ENCODE measurements around the gene ALDH3A1.

The ALDH3A1 gene

DNA sequence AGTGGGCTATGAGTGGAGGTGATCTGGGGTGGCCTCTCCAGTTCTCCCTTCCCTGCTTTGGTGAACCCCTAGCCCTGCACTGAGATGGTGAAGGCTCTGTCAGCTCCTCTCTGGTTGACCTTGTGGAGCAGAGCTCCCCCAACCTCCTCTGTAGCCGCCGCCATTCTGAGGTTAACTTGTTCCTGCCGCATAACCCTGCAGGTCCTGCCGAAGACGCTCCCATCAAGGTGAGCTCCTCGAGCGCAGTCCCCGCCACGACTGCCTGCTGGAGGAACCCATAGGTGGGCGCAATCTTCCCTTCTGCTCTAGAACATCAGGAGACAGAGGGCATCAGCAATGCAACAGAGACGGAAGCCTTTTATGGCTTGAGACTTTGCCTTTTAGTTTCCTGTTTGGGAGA is 16.5 kb downstream of the ALDH3A1 start:
- DNase-seq (ENCODE audit: low read depth), result no peak
- TF ChIP-seq CTCF (conservative IDR thresholded peaks at IDR 0.05; ENCODE audit: low read length), result no peak
- H3K4me3 ChIP-seq (ENCODE audit: low read length), result no peak overlapping the region

DNA sequence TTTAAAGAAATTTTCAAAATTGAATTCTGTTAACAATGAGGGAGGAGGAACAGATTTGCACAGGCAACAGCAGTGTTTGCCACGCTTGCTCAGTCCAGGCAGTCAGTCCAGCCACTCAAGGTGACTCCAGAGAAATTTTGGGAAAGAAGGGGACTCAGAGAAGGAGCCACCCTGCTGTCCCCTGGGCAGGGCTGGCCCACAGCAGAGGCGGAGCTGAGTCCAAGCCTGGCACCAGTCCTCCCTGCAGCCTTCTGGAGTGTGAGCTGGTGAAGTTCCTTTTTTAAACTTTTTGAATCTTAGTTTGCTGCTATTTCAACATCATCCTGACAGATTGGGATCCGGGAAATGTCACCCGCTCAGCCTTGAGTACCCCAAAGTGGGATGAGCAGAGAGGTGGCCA is 17.3 kb downstream of the ALDH3A1 start:
- no peak for TF ChIP-seq CTCF (conservative IDR thresholded peaks at IDR 0.05; ENCODE audit: low read length)
- DNase-seq (ENCODE audit: low read depth), result no peak

GRCh38 chr17:19729900-19730299 is 18.2 kb downstream of the ALDH3A1 start:
- no peak overlapping the region for H3K4me3 ChIP-seq (ENCODE audit: low read length)

More for the DNA sequence above, 17.3 kb downstream of the ALDH3A1 start:
- H3K4me3 ChIP-seq (ENCODE audit: low read length), result no peak overlapping the region

DNA sequence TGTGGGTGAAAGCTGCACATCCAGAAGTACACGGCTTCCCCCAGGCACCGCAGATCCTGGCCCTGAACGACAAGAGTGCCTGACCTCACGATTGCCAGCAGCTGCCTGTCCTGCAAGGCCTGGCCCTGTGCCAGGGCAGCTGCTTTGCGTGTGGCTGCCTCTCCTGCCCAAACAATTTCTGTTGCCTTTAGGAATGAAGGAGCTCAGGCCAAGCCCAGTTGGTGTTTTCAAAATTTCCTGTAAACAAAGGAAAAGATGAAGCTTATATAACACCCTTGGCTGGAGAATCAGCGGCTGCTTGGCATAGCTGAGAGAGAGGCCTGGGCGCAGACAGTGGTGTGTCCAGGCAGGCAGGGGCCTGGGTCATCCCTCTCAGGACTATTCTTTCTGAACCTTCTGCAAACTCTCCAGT is 20.0 kb downstream of the ALDH3A1 start:
- H3K4me3 ChIP-seq (ENCODE audit: low read length), result no peak overlapping the region
- DNase-seq (ENCODE audit: low read depth), result peak; percentile 97
- TF ChIP-seq CTCF (conservative IDR thresholded peaks at IDR 0.05; ENCODE audit: low read length), result no peak

More at GRCh38 chr17:19729900-19730299, 18.2 kb downstream of the ALDH3A1 start:
- no peak for TF ChIP-seq CTCF (conservative IDR thresholded peaks at IDR 0.05; ENCODE audit: low read length)
- no peak for DNase-seq (ENCODE audit: low read depth)

- peak; percentile 97 for DNase-seq (ENCODE audit: low read depth)
- no peak overlapping the region for H3K4me3 ChIP-seq (ENCODE audit: low read length)
- TF ChIP-seq CTCF (conservative IDR thresholded peaks at IDR 0.05; ENCODE audit: low read length), result no peak
Observed at GRCh38 chr17:19727501-19728078, 20.5 kb downstream of the ALDH3A1 start.

DNA sequence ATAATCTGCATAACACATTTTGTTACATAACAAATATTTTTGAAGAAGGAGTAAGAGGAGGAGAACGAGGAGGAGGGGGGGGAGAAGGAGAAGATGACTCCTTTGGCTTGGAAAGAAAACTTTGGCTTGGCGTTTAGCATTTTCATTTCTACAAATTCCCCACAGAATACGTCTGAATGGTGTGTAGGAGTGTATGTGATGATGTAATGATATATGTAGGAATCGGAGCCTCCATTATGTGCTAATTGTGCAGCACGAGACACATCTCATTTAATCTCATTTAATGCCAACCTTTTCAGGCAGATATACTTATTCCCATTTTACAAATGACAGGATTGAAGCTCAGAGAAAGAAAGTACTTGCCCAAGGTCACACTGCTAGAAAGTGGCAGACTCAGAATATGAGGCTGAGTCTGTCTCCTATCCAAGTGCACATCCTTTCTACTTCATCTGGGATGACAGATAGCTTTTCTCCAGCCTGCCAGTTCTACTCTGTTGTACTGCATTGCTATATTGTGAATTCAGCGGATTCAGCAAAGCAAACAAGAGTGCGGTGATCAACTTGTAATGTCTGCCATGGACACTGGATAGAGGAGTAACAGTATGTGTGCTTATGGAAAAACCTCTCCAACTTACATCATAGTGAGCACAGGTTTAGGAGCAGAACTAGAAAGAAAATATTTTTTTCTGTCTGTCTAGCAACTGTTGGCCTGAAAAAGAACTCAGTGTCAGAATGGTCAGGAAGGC is 21.3 kb downstream of the ALDH3A1 start:
- peak; percentile 54 for DNase-seq (ENCODE audit: low read depth)
- no peak for TF ChIP-seq CTCF (conservative IDR thresholded peaks at IDR 0.05; ENCODE audit: low read length)
- no peak overlapping the region for H3K4me3 ChIP-seq (ENCODE audit: low read length)

DNA sequence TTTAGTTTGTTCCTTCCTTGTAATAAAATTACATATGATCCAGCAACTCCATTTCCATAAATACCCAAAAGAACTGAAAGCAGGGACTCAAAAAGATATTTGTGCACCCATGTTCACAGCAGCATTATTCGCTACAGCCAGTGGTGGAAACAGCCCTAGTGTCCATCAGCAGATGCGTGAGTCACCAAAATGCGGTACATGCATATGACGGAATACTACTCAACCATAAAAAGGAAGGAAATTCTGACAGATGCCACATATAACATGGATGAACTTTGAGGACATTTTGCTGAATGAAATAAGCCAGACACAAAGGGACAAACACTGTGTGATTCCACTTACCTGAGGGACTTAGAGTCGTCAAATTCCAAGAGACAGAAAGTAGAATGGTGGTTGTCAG is 22.6 kb downstream of the ALDH3A1 start:
- no peak for DNase-seq (ENCODE audit: low read depth)
- no peak for TF ChIP-seq CTCF (conservative IDR thresholded peaks at IDR 0.05; ENCODE audit: low read length)
- H3K4me3 ChIP-seq (ENCODE audit: low read length), result no peak overlapping the region

Data from AG10803 (cell line).